GM19463 (cell line): ENCODE data around the gene CAPN6.

ENCODE experiments used
- ATAC-seq: cut with Tn5 transposase; IDR thresholded peaks from one replicate; pipeline ENCODE4 v1.9.1; 2021; ENCODE audit warnings: mild to moderate bottlenecking, moderate library complexity; ENCODE audit not compliant: unreplicated experiment

The CAPN6 gene

GRCh38 chrX:111270339-111270738 lies at the start of gene CAPN6:
TSS of gene CAPN6 (minus strand) at chrX:111270483. CDS start at chrX:111263936, 6,547 bp downstream.
- ATAC-seq = no peak

- no peak for ATAC-seq
These were observed 49.2 kb upstream of the CAPN6 start for GRCh38 chrX:111319451-111319850.

GRCh38 chrX:111318901-111319300 lies 48.6 kb upstream of the CAPN6 start:
- ATAC-seq = no peak

GRCh38 chrX:111309083-111309482 lies 38.8 kb upstream of the CAPN6 start:
- ATAC-seq = no peak

- no peak for ATAC-seq
These were observed 37.8 kb upstream of the CAPN6 start for GRCh38 chrX:111308039-111308438.

GRCh38 chrX:111302284-111302683 lies 32.0 kb upstream of the CAPN6 start:
- ATAC-seq = no peak

GRCh38 chrX:111288841-111289240 lies 18.6 kb upstream of the CAPN6 start:
- no peak for ATAC-seq

GRCh38 chrX:111284631-111285293 lies 14.5 kb upstream of the CAPN6 start:
- ATAC-seq = no peak

- no peak for ATAC-seq
These were observed 13.2 kb upstream of the CAPN6 start for GRCh38 chrX:111283446-111283845.

- ATAC-seq = no peak
These were observed 12.7 kb upstream of the CAPN6 start for GRCh38 chrX:111282991-111283390.

GRCh38 chrX:111282139-111282538 lies 11.9 kb upstream of the CAPN6 start:
- ATAC-seq = no peak

- ATAC-seq = no peak
These were observed 1.8 kb downstream of the CAPN6 start for GRCh38 chrX:111268506-111268905.

- ATAC-seq = no peak
These were observed 4.8 kb downstream of the CAPN6 start for GRCh38 chrX:111265486-111265885.

GRCh38 chrX:111264385-111264784 lies 5.9 kb downstream of the CAPN6 start:
- ATAC-seq = no peak

GRCh38 chrX:111262086-111262485 lies 8.2 kb downstream of the CAPN6 start:
- ATAC-seq = no peak

- no peak for ATAC-seq
These were observed 9.8 kb downstream of the CAPN6 start for GRCh38 chrX:111260451-111260850.

GRCh38 chrX:111259559-111259958 lies 10.7 kb downstream of the CAPN6 start:
- no peak for ATAC-seq

- ATAC-seq = no peak
These were observed 12.6 kb downstream of the CAPN6 start for GRCh38 chrX:111257733-111258132.

GRCh38 chrX:111254896-111255693 lies 15.2 kb downstream of the CAPN6 start:
- ATAC-seq = no peak

- ATAC-seq = no peak
These were observed 26.0 kb downstream of the CAPN6 start for GRCh38 chrX:111244235-111244750.

- no peak for ATAC-seq
These were observed 53.9 kb downstream of the CAPN6 start for GRCh38 chrX:111216293-111216801.

GRCh38 chrX:111207851-111208250 lies 62.4 kb downstream of the CAPN6 start:
- no peak for ATAC-seq
